ENCODE data around the gene ADCYAP1R1.
A peak's percentile ranks its signal among the peaks of the same experiment; 100 is the strongest.

ADCYAP1R1 gene

GRCh38 chr7:31051598-31052486, at the start of gene ADCYAP1R1:
Gene ADCYAP1R1, plus strand, starts transcription at chr7:31052308. Its CDS starts 10,957 bp downstream, at chr7:31063265.
- DNase-seq, result peak; percentile 4

- DNase-seq, result no peak
Observed at GRCh38 chr7:31003097-31003496, 49.0 kb upstream of the ADCYAP1R1 start.

DNA sequence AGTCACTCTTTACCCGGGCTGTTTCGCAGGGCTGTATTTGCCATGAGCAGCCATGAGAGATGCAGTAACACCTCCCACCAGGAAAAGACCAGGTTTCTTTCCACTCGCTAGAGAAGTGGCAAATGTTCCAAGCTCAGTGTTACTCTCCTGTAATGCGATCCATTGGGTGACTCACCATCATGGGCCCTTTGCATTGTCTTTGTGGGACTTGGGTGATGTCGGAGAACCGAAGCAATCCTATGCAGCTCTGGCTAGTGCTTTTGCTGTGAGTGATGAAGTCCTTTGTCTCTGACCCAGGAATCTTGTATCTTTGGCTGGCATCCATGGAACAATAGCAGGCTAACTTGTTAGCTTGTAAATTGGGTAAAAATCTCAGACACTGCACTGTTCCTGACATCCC, 48.4 kb upstream of the ADCYAP1R1 start:
- no peak for DNase-seq

GRCh38 chr7:31004393-31004792, 47.7 kb upstream of the ADCYAP1R1 start:
- DNase-seq, result no peak

- no peak for DNase-seq
Observed at GRCh38 chr7:31006857-31007256, 45.3 kb upstream of the ADCYAP1R1 start.

DNA sequence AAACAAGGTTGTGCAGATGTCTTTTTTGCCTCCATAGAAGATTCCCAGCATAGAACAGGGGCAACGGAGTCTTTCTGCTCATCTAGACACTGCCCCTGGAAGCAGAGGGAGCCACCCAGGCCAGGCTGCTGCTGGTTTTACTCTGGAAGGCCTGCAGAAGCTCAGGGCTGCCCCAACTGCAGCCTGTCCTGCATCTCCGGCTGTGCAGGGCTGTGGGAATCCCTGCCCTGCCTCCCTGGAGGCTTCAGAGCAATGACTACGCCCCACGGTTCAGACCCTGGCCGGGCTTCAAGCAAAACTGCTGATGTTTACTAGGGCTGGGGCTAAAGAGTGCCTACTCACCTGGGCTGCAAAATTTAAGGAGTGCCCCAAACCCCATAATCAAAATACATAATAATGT, 44.5 kb upstream of the ADCYAP1R1 start:
- DNase-seq, result no peak

- DNase-seq, result no peak
Observed at GRCh38 chr7:31014826-31015225, 37.3 kb upstream of the ADCYAP1R1 start.

- DNase-seq, result no peak
Observed at GRCh38 chr7:31017032-31017675, 35.0 kb upstream of the ADCYAP1R1 start.

- no peak for DNase-seq
Observed at GRCh38 chr7:31017721-31018120, 34.4 kb upstream of the ADCYAP1R1 start.

- no peak for DNase-seq
Observed at GRCh38 chr7:31019509-31019908, 32.6 kb upstream of the ADCYAP1R1 start.

- DNase-seq, result no peak
Observed at GRCh38 chr7:31020161-31020560, 31.9 kb upstream of the ADCYAP1R1 start.

- DNase-seq, result no peak
Observed at GRCh38 chr7:31020652-31021051, 31.5 kb upstream of the ADCYAP1R1 start.

- DNase-seq, result no peak
Observed at GRCh38 chr7:31022117-31022516, 30.0 kb upstream of the ADCYAP1R1 start.

DNA sequence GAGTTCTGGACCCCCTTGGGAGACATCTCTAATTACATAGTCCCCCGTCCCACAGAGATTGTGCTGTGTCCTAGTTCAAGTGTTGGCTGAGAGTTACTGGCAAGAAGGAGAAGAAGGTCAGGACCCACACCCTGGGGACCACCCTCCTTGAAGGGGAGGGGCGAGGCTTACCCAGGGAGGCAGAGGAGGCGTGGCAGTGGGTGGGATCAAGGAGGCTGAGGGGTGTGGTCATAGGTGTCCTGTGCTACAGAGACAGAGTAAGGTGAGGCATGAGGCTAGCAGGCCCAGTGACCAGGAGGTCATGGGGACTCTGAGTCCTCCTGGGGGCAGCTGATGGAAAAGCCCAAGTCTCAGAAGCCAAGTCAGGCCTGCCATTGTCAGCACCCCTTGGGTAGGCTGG, 29.4 kb upstream of the ADCYAP1R1 start:
- DNase-seq, result no peak

- DNase-seq, result no peak
Observed at GRCh38 chr7:31023877-31024276, 28.2 kb upstream of the ADCYAP1R1 start.

DNA sequence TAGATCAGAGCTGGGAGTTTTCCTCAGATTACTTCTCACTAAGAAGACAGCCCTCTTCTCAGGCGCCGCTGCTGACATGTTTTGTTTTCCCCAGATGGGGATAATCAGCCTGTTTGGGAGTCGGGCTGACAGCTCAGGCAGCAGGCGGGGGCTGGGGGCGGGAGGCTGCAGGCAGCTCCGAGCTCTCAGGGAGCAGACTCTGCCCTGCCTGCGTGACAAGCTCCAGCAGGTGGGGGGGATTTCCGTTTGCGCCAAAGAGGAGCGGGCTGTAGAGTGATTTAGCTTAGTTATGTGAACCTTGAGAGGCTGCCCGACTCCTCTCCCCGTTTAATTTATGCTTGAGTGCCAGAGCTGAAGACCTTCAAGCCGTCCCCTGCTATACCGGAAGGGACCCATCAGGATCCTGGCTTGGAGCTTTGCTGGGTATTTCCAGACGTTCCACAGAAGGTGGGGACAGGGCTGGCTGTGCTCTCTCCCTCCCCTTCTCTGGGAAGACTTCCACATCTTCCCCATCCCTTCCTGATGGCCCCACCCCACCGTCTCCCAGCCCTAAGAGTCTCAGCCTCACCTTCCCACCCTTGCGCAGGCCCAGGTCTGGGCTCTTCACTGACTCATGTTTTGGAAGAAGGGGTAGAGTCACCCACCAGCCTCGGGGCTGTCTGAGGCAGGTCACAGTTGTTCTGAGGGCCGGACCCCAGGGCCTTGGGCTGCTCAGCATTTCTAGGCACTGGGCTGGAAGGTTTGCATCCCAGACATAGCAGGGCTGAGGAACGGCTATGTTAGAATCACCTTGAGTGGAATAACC, 24.7 kb upstream of the ADCYAP1R1 start:
- DNase-seq, result peak; percentile 8

DNA sequence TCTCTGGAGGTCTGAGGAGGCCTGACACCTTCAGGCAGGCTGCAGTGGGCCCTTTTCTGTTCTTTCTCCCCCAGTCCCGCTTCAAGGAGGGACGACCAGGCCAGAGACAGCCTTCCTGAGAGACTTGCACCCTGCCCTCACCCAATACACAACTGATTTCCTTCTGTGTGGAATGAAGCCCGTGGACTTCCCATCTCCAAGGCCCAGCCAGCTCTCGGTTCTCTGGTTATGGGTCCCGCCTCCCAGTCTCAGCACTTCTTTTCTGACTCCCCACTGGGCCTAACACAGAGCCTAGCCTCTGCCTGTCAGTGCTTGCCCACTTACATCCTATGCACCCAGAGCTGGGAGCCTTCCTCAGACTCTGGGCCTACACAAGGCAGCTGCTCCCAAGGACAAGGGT, 24.1 kb upstream of the ADCYAP1R1 start:
- no peak for DNase-seq

- DNase-seq, result no peak
Observed at GRCh38 chr7:31028417-31028992, 23.6 kb upstream of the ADCYAP1R1 start.

DNA sequence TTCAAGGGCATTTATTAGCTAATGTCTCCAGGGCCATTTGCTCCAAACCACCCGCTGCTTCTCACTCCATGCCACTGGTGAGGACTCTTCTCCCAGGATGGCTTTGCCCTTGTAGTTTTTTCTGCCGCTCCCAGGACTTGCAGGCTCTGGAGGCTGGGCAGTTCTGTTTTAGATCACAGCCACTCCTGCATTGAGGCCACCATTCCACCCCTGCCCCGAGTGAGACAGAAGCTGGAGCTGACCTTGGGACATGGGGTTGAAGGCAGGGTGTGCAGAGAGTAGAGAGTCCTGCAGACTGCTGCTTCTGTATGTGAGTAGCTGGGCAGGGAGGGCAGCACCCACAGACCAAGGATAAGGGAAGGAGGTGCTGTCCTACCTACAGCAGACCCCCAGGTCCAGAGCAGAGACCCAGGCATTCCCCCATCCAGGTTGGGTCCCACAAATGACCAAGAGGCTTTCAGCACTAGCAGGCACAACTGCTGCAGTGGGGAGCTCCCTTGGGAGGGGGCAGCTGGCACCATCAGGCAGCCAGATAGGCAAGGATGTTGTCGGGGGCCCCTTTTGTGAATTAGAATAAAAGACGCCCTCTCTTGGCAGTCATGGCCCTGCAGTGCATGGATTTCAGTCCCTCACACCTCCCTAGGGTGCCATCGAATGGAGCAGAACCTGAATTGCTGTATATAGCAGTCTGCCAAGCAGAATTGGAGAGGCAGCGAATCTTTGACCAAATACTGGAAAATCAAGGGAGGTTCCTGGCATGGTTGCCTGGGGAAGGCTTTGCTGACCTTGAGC, 22.7 kb upstream of the ADCYAP1R1 start:
- DNase-seq, result no peak

- no peak for DNase-seq
Observed at GRCh38 chr7:31033674-31034300, 18.3 kb upstream of the ADCYAP1R1 start.

DNA sequence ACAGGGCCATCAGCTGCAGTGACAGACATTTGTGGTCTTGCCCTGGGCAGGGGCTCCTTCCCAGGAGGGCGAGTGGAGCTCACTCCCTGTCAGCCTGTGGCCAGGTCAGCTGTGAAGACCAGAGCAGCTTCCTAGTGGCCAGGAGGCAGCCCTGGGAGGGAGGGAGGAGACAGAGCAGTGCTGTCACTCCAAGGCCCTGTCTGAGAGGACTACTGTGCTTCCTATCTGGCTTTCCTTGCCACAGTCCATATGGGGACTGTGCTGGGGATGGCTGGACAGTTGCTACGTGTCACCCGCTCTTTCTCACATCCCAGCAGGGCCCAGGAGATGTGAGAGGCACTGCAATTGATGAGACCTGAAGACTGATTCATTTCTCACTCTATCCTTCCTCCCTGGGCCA, 15.2 kb upstream of the ADCYAP1R1 start:
- no peak for DNase-seq

GRCh38 chr7:31043051-31043471, 9.0 kb upstream of the ADCYAP1R1 start:
- DNase-seq, result no peak

Data from NCI-H510A treated with DMSO at 0.1 percent for 48 hours (cell line).